HG02763 (cell line): ENCODE results near the gene PCYT1B.

ENCODE experiments used
- ATAC-seq: cut with Tn5 transposase; IDR thresholded peaks from one replicate; pipeline ENCODE4 v1.9.1; 2021; ENCODE audit warnings: mild to moderate bottlenecking, moderate library complexity; ENCODE audit not compliant: unreplicated experiment

PCYT1B gene

DNA sequence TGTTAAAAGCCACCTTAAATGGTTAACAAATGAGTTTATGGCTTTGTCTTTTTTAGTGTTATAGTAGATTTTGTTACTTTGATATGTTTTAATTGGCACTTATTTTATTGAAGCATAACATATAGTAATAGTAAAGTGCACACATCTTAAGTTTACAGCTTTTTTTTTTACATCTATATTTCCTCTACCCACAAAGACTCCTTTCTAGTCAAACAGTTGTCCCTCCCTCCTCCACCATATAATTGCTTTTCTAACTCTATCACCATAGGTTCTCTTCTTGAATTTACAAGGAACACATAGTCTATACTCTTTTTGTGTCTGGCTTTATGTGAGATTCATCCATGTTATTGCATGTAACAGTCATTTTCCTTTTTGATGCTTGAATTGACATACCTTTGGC, 110.6 kb downstream of the PCYT1B start:
- ATAC-seq = no peak

DNA sequence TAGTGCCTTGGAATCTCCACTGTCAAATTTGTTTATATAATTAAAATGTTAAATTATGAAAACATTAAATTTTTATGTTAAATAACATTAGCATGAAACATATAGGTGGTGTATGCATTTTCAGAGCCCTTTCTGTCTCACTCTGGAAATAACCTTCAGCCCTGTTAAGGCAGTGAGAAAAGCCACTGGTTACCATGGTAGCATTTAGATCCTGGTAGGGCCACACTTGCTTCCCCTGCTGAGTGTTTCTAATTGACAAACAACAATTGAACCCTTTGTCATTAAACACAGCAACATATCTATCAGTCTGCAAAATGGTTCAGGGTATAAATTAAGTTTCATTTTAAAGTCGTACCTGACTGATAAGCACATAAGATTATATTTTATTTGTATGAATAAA, 118.5 kb downstream of the PCYT1B start:
- no peak for ATAC-seq

- no peak for ATAC-seq
Measured at GRCh38 chrX:24526616-24527015, 120.5 kb downstream of the PCYT1B start.

DNA sequence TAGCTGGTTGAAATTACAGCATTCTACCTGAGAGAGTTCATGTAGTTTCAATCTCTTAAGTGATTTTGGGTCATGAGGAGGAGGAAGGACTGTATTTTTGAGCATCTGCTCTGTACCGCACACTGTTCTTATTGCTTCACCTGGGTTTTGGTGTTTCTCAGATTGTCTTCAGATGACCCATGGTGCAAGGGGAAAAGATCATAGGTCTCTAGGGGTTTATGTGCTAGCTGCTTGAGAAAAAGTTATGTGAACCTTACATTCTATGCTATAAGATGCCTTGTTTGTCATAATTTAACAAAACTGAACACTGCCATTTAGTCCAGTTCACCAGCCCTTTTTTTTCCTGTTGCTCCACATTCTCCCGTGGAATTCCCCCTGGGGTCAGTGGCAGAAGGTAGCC, 121.7 kb downstream of the PCYT1B start:
- no peak for ATAC-seq

DNA sequence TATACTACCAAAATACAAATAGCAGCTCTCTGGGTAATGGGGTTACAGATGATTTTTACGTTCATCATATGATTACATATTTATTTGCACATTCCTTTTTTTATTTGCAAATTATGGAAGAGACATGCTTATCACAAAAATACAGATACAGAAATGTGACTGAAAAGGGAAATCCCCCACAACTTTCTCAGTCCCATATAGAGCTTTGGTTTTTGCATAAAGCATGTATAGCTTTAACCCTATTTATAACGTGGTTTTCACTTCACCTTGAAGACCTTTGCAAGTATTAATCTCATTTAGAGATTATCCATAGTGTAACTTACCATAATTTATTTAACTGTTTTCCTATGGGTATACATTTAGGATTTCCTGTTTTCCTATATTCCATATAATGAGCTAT, 126.7 kb downstream of the PCYT1B start:
- no peak for ATAC-seq

DNA sequence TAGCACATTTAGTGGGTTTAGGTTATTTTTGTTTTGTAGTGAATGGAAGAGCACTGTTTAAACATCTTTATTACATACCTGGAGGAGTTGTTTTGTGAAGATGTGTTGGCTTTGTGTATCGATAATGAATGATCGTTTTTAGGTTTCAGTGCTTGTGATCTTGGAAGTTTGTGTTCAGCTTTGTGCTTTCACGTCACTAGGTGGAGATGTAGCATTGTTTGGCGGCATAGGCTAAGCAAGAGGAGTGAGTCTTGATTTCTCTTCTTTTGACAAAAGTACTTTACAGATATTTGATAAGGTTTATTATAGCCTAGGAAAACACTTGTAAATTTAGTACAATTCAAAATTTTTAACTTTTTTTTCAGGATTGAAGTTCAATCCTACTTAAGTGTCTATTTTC, 131.7 kb downstream of the PCYT1B start:
- ATAC-seq = no peak

DNA sequence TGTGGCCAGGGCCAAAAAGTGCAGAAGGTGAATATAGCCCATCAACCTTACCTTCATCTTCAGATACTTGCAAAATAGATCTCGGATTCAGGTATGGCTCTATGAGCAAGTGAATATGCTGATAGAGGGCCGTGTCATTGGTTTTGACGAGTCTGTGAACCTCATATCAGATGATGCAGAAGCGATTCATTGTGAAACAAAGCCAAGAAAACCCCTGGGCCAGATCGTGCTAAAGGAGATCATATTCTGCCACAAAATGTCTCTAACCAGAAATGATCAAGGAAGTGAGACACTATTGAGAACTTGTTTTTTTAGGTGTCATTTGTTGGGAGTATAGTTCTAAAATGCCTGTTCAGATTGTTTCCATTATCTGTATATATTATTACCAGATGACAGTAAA, 133.7 kb downstream of the PCYT1B start:
- ATAC-seq = peak; percentile 89

GRCh38 chrX:24508375-24508774, 138.8 kb downstream of the PCYT1B start:
- ATAC-seq = no peak
